ENCODE data around the gene RAI2.
A peak's percentile ranks its signal among the peaks of the same experiment; 100 is the strongest.

RAI2 gene

GRCh38 chrX:17779434-17779833, 81.7 kb downstream of the RAI2 start:
- no peak for DNase-seq (ENCODE audit: low read depth)

DNA sequence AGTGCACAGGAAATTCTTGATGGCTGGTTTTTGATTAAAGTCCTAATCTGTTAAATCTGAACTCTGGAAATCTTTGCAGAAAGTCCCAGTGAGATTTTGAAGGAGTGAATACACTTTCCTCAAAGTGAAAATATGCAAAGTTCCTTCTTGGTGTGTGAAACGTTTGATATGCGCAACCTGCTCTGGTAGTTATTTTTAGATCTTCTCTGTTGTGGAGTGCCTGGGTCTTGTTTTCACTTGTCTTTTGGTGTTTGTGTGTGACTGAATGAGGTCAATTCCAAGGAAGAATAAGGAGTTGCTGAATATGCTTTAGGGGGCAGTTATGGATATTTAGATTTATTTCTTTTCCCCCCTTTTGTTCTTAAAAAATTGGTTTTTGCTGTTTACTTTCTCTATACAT, 82.1 kb downstream of the RAI2 start:
- DNase-seq (ENCODE audit: low read depth): no peak

DNA sequence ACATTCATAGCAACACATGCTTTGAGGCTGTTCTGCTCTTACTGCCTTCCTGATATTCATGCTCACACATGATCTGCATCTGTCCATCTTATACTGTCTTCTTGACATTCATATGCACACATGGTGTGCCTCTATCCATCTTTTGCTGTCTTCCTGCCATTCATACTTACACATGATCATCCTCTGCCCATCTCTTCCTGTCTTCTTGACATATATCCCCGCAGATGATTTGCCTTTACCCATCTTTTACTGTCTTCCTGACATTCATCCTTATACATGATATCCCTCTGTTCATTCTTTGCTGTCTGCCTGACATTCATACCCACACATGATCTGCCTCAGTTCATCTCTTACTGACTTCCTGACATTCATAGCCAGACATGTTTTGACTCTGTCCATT, 87.0 kb downstream of the RAI2 start:
- DNase-seq (ENCODE audit: low read depth): no peak

GRCh38 chrX:17773221-17773876, 87.7 kb downstream of the RAI2 start:
- DNase-seq (ENCODE audit: low read depth): no peak

DNA sequence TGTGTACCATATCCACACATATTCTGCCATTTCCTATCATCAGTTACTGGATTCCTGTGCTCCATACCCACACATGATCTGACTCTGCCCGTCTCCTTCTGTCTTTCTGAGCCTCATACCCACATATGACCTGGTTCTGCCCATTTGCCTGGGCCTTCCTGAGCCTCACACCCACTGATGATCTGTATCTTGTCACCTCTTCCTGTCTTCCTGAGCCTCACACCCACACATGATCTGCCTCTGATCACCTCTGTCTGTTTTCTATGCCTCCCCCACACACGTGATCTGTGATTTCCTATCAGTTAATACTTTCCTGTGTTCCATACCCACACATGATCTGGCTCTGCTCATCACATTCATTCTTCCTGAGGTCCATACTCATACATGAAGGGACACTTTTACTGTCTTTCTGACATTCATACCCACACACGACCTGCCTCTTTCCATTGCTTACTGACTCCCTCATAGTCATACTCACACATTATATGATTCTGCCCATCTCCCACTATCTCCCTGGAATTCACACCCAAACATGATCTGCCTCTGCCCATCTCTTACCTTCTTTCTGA, 91.3 kb downstream of the RAI2 start:
- no peak for DNase-seq (ENCODE audit: low read depth)

- DNase-seq (ENCODE audit: low read depth): no peak
Measured at GRCh38 chrX:17768997-17769396, 92.1 kb downstream of the RAI2 start.

DNA sequence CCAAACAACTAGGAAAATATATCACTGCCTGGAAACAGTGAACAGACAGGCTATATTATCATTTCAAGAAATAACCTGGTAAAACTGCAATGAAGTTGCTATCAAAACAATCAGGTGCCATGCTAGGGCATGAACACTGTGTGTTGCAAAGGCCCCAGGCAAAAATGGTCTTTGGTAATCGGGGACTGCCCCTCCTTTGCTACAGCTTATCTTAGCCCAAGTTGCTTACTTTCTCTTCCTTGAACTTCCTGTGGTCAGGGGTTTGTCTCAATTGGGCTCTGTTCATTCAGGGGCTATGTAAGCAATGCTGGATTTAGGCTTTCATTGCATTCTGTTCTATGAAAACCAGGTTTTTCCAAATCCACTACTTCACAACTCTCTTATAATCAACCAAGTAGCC, 93.4 kb downstream of the RAI2 start:
- no peak for DNase-seq (ENCODE audit: low read depth)

DNA sequence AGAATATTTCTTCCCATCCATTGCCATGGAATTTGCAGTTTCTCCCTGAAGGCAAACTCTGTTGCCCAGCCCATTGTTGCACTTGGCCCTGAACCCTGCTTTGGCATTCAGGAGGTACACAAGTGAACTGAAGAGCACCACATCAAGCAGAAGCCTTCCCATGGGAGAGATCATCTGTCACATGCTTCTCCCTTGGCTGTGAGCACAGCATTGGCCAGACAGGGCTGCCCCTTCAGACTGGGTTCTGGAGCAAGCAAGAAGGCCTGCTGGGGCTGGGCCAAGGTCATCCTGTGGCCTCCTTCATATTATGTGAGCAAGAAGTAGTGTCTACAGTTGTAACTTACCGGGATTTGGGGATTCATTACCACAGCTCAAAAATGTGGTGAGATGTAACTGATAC, 101.1 kb downstream of the RAI2 start:
- DNase-seq (ENCODE audit: low read depth): peak; percentile 77

- no peak for DNase-seq (ENCODE audit: low read depth)
Measured at GRCh38 chrX:17758382-17758781, 102.7 kb downstream of the RAI2 start.

GRCh38 chrX:17750436-17750835, 110.7 kb downstream of the RAI2 start:
- DNase-seq (ENCODE audit: low read depth): no peak

Measured in fibroblast of gingiva (primary cell).